NCI-H1105 (cell line): ENCODE measurements around the gene LAMP5.

Experiments used
- DNase-seq: peaks from one replicate; lab custom pipeline; 2025; lab: John Stamatoyannopoulos, UW

LAMP5 gene

GRCh38 chr20:9534025-9534424 is 19.6 kb downstream of the LAMP5 start:
- DNase-seq = no peak

DNA sequence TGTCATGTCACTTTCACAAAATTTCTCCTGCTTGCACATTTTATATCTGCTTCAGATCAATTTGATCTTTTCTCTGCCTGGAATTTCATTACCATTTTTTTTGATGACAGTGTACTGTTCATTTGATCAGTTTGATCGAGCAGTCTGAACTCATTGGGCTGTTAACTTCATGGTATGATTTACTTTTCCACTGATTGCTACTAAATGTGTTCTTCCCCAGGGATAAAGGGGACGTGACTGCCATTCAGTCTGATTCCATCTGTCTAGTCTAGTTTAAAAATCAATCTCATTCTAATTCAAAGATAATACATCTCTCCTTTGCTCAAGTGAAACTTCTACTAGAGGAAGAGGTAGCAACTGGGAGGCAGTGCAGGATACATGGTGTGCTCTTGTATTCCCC is 21.1 kb downstream of the LAMP5 start:
- no peak for DNase-seq

GRCh38 chr20:9543214-9543613 is 28.8 kb downstream of the LAMP5 start:
- DNase-seq = no peak

DNA sequence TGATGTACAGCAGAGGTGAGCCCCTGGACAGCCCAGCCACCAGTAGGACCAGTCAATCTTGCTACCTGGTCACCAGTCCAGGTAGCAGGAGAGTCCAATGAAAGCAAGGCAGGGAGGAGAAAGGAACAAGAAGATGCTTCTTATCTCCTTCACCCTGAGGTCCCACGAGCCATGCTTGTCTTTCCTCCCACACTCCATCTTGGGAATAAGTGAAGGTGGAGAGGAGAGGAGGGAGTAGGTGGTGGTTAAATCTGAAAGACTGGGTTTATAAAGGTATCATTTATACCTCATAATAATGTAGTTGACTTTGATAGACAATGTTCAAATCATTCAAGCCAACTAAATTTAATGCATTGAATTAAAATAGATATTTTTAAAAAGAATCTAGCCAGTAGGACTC is 35.9 kb downstream of the LAMP5 start:
- DNase-seq = no peak

DNA sequence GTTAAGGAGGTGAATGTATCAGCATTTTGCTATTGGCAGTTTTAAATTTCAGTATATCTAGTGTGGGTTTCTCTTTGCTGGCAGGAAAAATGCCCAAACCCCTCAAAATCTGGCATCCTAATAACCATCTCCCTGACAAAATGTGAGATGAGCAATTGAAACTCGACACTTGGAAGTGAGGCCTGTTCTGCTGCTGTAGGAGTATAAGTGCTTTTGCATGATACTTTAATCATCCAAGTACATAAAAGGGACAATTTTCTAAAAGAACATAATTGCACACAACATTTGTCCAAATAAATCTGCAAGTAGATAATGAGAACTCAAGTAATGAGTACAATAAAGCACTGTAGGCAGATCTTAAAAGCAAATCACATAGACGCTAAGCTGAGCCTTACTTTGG is 36.5 kb downstream of the LAMP5 start:
- peak; percentile 65 for DNase-seq

GRCh38 chr20:9551808-9552550 is 37.6 kb downstream of the LAMP5 start:
- no peak for DNase-seq

DNA sequence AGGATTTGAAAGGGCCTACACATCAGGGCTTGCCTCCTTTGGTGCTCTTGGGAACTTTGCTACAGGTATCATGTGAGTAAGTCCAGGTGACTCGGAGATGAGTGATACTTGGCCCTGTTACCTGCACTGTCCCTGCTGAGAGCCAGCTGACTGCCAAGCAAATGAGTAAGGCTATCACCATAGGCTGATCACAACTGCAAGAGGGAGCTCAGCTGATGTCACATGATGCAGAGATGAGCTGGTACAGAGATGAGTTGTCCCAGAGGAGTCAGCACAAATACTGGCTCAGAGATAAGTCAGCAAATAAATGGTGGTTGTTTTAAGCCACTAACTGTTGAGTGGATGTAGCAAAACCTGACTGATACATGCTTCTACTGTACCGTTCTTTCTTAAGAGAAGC is 41.4 kb downstream of the LAMP5 start:
- no peak for DNase-seq

DNA sequence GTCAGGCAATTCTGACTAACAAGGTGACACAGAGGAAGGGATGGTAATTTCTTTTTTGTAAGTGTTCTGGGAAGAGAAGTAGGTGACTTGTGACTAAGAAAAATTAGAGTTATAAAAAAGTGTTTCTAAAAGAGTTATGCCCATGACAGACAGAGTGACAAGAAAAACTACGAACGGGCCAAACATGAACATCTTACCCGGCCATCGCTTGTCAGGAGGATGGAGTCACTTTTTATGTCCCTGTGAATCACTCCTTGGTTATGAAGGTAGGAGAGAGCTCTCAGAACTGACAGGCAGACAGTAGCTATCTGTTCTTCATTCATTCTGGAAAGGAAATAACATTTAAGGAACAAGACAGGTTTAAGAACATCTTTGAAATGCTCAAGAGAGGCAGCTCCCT is 43.0 kb downstream of the LAMP5 start:
- no peak for DNase-seq

DNA sequence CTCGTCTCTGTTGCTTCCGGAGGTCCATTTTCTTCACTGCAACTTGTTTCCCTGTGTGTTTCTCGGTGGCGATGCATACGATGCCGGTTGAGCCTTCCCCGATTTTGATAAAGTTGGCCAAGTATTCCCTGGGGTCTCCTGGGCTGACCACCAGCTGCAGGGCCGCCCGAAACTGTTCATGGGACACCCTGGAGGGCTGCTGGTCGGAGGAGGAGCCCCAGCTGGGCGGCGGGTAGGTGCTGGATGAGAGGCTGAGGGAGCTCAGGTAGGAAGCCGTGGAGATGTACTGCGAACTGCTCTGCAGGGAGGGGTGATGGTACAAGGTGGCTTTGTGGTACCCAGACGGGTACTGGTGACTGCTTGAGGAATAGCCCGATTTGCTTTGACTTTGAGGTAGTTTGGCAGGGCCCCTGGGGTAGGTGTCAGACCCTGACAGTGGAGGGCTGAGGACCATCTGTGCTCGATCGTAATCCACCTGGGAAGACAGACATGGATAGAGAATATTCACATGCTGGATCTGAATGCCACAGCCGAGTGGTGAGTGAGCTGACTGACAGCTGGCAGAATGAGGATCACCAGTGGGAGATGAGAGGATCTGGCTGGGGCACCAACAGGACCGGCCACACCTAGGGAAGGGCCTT is 51.6 kb downstream of the LAMP5 start:
- no peak for DNase-seq

DNA sequence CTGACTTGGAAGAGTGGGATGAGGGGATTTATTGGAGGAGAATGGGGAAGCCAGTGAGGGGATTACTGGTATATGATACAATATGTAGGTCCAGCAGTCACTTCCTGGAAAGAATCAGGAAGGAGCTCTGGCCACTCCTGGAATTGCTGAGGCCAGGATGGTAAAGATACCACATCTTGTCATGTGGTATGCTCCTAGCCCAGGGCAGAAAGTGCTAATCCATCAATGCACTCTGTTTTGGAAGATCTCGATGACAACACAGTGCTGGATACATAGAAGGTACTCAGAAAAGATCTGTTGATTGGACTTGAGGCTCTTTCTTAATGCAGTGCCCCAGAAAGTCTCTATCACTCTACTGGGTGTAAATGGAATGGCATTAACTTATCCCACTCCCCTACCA is 52.6 kb downstream of the LAMP5 start:
- no peak for DNase-seq

- DNase-seq = no peak
These were observed 56.2 kb downstream of the LAMP5 start for GRCh38 chr20:9570612-9571011.

GRCh38 chr20:9571783-9572182 is 57.4 kb downstream of the LAMP5 start:
- DNase-seq = no peak

GRCh38 chr20:9572670-9573069 is 58.3 kb downstream of the LAMP5 start:
- no peak for DNase-seq

DNA sequence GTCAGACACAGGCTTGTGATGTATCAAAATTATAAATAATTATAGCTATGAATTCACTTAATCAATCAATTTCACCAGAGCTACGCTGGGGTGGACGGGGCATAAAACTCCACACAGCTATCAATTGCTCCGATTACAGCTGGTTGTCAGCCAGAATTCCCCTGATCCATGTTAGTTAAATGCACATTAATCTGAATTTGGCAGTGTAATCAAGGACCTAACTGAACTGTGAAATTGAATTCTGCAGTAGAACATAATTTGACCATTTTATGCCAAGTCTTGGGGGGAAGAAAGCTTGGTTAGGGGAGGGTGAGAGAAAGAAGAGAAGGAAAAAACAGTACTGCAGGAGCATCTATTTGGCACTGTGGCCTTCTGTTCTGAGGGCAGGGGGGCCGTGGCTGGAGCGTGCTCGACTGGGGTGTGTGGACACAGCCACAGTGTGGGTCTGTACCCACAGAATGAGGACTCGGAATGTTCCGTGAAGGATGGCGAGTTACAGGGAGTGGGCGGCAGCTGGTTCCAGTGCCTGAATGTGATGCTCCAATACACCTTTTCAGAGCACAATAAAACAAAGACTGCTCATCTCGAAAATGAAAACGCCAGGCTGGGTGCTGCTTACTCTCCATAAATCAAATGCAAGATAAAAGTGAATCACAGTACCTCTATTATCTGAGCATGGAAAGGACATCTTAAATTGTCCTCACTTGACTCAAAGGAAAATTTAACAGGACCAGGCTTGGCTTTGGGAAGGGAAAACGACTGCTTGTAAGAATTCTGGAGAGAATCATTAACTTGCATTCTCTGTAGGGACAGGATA is 59.2 kb downstream of the LAMP5 start:
- no peak for DNase-seq

GRCh38 chr20:9574181-9574580 is 59.8 kb downstream of the LAMP5 start:
- no peak for DNase-seq

DNA sequence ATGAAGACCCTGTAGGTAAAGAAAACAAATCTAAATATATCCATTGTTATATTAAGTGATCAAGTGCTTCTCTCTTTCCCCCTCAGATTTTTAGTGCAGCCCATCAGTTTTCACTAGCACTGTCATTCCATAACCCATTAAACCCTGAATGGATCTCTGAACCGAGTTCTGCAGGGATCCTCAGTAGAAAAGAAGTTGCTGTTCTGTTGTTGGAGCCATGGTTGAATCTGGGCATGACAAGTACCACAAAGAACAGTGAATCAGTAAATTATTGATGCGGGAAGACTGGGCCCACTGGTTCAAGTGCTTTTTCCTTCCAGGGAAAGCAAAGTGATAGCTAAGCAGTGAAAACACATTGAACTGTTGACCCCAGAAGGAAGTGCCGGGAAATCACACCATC is 60.4 kb downstream of the LAMP5 start:
- no peak for DNase-seq

- no peak for DNase-seq
These were observed 61.4 kb downstream of the LAMP5 start for GRCh38 chr20:9575836-9576235.

GRCh38 chr20:9576695-9577094 is 62.3 kb downstream of the LAMP5 start:
- DNase-seq = no peak

GRCh38 chr20:9577397-9577796 is 63.0 kb downstream of the LAMP5 start:
- no peak for DNase-seq

DNA sequence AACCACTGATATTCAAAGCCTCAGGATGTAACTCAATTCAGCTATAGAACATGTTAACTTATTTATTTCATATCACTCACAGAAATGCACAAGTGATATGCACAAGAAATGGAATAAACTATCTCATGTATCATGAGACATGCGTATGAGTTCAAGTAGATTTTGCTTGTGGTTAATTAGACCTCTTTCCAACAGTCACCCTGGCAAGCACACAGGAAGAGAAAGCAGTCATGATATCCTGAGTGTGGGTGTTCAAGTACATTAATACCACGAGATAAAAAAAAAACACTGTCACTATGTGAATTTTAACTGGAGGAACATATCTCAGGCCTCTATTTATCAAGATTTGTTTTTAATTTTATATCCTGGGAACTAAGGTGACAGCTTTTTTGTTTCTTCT is 64.2 kb downstream of the LAMP5 start:
- DNase-seq = no peak
